HG03108 (cell line): ENCODE measurements around the gene CLEC12A.

ENCODE experiments used
- ATAC-seq: cut with Tn5 transposase; IDR thresholded peaks from one replicate; pipeline ENCODE4 v1.9.1; 2021; ENCODE audit warnings: moderate library complexity; ENCODE audit not compliant: unreplicated experiment

CLEC12A gene

GRCh38 chr12:10031771-10032175 is 60.6 kb downstream of the CLEC12A start:
- no peak for ATAC-seq

GRCh38 chr12:10033783-10034545 is 62.8 kb downstream of the CLEC12A start:
- ATAC-seq: no peak
